Measurements from ENCODE around the gene DNASE2.
A peak's percentile ranks its signal among the peaks of the same experiment; 100 is the strongest.

The DNASE2 gene

DNA sequence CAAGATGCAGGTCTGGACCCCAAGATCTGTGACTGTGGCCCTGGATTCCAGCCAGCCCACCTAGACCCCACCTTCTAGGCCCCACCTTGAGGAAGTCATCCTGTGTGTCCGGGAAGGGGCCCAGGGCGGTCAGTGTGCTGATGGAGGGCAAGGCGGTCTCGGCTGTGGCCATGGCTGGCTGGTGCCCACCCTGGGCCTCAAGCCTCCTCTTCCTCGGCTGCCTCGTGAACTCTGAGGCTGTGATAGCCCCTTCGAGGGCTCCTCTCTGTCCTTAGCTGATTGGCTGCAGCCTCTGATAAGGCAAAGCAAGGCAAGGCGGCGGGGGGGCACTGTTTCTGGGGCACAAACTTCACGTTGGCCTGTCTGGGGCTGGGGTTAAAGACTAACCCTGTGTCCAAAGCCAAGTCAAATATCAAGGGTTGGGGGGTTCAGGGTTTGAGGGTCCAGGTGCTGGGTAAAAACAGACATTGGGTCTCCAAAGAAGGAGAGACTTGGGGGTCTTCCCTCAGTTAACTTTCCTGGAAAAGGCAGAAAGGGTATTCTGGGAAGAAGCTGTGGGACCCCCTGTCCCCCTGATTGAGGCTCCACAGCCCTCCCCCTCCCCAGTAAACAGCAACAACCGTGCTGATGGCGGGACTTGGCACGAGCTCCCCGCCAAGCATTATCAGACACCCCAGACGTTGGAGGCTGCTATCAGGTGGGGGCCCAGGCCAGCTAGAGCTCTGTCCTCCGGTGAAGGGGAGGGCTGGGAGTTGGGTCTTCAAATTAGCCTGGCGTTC, 5.9 kb upstream of the DNASE2 start, which contains the start of gene KLF1:
KLF1 (minus strand) TSS at position 233 of the 779 bp plus-strand sequence; CDS start at position 172, 61 bp downstream.
- DNase-seq (ENCODE audit: low spot score), result peak; percentile 89

DNA sequence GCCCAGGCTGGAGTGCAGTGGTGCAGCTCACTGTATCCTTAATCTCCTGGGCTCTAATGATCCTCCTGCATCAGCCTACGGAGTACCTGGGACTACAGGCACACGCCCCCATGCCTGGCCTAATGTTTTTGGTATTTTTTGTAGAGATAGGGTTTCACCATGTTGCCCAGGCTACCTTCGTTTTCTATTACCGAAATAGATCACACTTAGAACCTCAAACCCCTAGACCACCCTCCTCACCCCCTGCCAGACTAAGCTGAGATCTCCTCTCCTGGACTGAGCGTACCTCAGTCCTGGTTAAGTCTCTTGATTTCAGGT, 5.4 kb upstream of the DNASE2 start:
- peak; percentile 68 for DNase-seq (ENCODE audit: low spot score)

DNA sequence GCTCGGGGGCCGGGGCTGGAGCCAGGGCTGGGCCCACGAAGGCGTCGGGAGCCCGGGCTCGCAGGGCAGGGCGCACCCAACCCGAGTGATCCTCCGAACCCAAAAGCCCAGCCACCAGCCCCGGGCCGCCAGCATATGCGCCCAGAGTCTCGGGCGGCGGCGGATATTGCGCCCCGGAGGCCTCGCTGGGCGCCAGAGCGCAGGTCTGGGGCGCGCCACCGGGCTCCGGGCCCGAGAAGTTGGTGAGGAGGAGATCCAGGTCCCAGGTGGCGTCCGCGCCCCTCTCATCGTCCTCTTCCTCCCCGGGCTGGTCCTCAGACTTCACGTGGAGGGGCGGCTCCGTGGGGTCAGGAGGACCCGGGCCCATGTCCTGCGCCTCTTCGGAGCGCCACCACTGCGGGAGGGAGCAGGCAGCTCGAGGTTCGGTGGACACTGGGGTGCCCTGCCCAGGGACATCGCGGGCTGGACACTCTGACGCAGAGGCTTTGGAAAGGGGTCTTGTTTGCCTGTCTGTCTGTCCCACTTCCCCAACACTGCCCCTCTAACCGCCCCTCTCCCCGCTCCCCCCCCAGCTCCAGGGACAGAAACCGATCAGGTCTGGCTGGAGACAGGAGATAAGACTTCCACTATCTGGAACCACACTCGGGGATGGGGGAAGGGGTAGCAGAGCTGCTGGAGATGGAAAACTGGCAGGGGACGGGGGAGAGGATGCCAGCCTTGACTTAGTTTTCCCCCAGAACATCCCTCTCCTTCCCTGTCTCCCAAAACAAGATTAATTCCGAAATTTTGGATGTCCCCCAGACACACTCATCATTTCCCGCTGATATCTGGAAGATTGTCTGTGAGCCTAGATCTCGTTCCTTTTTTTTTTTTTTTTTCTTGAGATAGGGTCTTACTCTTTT, 4.8 kb upstream of the DNASE2 start:
- DNase-seq (ENCODE audit: low spot score), result peak; percentile 79

DNA sequence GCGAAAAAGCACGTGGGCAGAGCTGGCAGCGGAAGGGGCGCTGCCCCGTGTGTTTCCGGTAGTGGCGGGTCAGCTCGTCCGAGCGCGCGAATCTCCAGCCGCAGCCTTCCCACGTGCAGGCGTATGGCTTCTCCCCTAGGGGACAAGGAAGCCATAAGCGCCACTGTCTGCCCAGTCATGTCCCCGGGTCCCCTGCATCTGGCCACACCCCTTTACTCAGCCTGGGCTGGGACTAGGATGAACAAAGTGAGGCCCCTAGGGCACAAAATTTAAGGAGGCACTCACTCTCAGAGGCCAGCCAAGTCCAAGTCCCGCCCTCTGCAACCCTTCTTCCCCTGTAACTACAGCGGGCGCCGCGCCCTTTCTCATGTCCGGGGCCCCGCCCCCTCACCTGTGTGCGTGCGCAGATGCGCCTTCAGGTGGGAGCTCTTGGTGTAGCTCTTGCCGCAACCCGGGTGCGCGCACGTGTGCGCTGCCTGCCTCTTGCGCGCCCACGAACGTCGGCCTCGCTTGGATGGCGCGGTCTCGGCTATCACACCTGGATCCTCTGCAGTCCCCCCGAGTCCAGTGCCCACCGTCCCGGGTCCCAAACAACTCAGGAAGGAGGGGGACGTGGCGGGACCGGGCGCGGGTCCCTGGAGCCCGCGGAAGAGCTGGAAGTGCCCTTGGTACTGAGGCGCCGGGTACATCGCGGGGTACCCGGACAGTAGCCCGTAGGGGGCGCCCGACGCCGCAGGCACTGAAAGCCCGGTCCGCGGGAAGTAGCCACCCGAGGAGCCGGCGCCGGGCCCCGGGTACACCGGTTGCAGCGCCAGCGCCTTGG, 3.9 kb upstream of the DNASE2 start:
- DNase-seq (ENCODE audit: low spot score), result peak; percentile 96

DNA sequence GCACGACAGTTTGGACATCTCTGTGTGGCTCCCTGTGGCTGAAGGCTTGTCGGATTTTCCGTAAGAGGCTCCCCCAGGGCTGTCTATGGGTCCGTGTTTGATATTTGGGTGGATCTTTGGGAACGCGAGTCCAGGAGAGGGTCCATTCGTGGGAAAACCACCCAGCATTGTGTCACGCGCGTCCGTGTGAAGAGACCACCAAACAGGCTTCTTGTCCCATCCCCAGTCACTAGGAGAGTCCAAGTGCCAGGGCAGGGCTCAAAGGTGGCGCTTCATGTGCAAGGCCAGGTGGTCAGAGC, 3.3 kb upstream of the DNASE2 start:
- no peak for DNase-seq (ENCODE audit: low spot score)

DNA sequence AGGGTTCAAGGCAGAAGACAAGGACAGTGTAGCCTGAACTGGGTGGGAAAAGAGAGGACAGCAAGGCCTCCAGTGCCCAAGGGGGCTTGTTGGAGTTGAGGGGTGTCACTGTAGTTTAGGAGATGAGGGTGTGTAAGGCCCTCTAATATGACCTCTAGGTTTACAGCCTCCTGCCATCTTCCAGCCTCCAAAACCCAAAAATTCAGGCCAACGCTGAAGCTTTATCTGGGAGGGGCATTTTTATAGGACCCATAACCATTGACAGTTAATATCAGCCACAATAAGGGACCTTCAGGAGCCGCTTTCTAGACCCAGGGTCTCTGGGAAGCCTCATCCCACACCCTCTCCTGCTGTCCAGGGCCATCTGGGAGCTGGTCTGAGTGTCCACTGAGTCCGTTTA, 3.0 kb upstream of the DNASE2 start:
- no peak for DNase-seq (ENCODE audit: low spot score)

DNA sequence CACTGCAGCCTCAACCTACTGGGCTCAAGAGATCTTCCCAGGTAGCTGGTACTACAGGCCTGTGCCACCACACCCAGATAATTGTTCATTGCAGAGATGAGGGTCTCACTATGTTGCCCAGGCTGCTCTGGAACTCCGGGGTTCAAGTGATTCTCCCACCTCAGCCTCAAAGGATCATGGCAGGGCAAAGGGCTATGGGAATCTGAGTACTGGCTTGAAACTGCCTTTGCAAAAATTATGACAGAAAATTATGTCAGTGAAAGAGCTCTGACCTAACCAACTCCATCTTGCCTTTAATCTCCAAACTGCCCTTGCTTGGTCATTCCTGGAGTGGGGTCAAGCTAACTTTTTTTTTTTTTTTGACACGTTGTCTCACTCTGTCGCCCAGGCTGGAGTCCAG, 1.3 kb upstream of the DNASE2 start:
- DNase-seq (ENCODE audit: low spot score), result peak; percentile 48

DNA sequence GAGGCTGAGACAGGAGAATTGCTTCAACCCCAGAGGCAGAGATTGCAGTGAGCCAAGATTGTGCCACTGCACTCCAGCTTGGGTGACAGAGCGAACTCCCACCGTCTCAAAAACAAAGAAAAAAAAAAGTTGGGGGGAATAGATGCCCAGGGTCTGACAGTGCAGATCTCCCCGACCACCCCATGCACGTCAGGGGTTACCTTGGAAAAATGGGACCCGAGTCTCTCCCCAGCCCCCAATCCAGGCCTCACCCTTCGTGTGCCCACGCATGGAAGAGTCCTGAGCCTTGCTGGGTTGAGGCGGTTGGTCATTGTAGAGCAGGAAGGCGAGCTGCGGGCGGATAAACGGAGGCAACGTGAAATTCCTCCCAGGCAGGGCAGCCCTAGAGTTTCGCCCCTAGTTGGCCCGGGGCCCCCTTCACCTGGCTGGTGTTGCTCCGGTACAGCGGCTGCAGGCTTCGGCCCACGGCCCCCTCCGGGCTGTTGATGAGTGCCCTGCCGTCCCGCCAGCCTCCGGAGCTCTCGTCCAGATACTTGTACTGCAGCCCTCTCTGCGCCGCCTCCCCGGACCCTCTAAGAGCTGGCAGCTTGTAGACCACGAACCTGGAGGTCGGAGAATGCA, 588 bp downstream of the DNASE2 start:
- DNase-seq (ENCODE audit: low spot score), result peak; percentile 29

DNA sequence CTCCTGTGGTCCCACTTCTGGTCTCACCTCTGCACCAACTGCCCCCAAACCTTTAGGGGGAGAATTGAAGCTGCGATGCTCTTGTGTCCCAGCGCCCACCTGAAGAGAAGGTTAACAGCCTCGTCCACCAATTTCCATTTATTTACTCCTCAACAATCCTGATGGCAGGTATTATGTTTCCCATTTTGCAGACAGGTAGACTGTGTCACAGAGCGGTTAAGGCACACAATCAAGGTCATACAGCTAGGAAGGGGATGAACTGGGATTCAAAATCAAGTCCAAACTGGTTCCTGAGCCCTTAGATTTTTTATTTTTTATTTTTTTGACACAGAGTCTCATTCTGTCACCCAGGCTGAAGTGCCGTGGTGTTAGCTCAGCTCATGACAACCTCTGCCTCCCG, 6.2 kb downstream of the DNASE2 start:
- DNase-seq (ENCODE audit: low spot score), result no peak

DNA sequence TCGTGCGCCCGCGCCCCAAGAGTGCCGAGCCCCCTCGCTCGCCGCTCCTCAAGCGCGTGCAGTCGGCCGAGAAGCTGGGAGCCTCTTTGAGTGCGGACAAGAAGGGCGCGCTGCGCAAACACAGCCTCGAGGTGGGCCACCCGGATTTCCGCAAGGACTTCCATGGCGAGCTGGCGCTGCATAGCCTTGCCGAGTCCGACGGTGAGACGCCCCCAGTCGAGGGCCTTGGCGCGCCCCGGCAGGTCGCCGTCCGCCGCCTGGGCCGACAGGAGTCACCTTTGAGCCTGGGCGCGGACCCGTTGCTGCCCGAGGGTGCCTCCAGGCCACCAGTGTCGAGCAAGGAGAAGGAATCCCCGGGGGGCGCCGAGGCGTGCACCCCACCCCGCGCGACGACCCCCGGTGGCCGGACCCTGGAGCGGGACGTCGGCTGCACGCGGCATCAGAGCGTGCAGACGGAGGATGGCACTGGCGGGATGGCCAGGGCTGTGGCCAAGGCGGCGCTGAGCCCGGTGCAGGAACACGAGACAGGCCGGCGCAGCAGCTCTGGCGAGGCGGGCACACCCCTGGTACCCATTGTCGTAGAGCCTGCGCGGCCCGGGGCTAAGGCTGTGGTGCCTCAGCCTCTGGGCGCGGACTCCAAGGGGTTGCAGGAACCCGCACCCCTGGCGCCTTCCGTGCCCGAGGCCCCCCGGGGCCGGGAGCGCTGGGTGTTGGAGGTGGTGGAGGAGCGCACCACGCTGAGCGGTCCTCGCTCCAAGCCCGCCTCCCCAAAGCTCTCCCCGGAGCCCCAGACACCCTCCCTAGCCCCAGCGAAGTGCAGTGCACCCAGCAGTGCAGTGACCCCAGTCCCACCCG, 7.1 kb downstream of the DNASE2 start:
- DNase-seq (ENCODE audit: low spot score), result no peak

DNA sequence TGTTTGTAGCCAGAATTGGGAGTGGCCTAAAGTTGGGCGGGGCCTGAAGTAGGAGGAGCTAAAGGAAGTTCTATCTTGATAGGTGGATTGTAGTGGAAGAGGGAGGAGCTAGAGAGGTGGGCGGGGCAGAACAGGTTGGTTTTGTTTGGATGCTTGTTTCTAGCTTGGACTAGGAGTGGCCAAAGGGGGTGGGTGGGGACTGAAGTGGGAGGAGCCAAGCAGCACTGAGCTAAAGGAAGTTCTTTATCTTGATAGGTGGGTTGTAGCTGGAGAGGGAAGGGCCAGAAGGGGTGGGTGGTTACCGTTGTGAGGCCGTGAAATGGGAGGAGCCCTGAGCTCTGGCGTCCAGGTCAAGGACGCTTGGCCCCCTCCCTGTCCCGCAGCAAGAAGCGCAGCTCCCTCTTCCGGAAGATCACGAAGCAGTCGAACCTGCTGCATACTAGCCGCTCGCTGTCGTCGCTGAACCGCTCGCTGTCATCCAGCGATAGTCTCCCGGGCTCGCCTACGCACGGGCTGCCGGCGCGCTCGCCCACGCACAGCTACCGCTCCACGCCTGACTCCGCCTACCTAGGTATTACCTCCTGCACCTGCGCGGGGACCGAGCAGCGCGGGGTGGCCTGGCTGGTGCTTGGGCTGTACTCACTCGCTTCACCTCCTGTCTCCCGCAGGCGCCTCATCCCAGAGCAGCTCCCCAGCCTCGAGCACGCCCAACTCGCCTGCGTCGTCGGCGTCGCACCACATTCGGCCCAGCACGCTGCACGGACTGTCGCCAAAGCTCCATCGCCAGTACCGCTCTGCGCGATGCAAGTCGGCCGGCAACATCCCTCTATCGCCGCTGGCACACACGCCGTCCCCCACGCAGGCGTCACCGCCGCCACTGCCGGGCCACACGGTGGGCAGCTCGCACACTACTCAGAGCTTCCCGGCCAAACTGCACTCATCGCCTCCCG, 8.0 kb downstream of the DNASE2 start:
- peak; percentile 80 for DNase-seq (ENCODE audit: low spot score)

DNA sequence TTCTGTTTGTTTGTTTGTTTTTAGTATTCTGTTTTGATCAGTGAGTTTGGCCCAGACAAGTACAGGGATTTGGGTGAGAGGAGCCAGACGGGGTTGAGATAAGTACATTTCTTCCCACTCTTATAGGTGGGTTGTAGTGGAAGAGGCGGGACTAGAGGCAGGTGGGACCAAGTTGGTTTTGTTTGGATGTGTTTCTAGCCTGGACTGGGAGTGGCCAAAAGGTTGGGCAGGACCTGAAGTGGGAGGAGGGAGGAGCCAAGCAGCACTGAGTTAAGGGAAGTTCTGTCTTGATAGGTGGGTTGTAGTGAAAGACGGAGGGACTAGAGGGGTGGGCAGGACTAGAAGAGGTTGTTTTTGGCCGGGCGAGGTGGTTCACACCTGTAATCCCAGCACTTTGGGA, 9.0 kb downstream of the DNASE2 start:
- DNase-seq (ENCODE audit: low spot score), result peak; percentile 39

DNA sequence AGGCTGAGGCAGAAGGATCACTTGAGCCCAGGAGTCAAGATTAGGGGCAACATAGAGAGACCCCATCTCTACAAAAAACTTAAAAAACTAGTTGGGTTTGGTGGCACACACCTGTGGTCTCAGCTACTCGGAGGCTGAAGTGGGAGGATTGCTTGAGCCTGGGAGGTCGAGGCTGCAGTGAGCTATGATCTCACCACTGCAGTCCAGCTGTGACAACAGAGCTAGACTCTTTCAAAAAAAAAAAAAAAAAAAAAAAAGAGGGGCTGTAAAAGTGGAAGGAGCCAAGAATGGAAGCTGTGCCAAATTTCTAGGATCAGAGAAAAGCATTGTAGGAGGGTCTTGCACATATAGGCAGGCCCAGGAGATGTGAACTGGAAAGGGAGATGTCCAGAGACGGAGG, 9.6 kb downstream of the DNASE2 start:
- DNase-seq (ENCODE audit: low spot score), result no peak

DNA sequence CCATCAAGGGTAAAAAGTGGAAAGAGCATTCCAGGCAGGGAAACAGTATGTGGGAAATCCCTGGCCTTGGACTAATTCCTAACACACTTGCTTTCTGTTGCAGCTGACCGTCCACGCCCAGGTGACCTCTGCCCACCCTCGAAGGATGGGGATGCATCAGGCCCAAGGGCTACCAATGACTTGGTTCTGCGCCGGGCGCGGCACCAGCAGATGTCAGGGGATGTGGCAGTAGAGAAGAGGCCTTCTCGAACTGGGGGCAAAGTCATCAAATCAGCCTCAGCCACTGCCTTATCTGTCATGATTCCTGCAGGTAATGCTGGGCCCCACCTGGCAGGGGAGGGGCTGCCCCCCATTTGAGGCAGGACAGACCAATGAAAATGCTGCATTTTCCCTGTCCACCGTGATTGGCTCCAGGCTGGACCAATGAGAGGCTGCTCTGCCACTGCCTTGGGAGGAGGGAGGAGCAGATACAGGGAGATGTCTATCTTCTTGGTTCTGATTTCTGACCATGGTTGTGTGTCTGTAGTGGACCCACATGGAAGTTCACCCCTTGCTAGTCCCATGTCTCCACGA, 12.6 kb downstream of the DNASE2 start:
- peak; percentile 29 for DNase-seq (ENCODE audit: low spot score)

DNA sequence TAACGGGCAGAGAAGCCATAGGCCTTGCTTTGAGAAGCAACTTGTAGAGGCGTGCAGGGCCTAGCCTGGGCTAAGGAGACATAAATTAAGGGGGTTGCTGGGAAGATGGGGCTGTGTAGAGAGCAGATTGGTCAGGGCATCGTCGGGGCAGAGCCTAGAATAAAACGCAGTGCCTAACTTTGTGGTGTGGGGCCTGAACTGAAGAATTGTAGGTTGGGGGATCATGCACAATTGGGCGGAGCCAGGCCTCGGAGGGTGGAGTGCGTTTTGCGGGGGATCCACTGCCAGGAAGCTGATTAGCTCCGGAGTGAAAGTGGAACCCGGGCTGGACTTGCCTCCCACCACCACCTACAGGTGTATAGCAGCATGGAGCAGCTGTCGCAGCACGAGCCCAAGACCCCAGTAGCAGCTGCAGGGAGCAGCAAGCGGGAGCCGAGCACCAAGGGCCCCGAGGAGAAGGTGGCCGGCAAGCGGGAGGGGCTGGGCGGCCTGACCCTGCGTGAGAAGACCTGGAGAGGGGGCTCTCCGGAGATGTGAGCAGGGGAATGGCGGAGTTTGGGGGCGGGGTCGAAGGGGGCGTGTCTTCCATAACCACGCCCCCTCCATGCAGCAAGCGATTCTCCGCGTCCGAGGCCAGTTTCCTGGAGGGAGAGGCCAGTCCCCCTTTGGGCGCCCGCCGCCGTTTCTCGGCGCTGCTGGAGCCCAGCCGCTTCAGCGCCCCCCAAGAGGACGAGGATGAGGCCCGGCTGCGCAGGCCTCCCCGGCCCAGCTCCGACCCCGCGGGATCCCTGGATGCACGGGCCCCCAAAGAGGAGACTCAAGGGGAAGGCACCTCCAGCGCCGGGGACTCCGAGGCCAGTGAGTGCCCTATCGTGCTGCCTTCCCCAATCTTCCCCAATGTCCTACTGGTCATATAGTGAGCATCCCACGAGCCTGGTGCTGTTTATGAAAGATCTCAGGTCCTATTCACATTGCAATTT, 13.8 kb downstream of the DNASE2 start:
- DNase-seq (ENCODE audit: low spot score), result peak; percentile 70

DNA sequence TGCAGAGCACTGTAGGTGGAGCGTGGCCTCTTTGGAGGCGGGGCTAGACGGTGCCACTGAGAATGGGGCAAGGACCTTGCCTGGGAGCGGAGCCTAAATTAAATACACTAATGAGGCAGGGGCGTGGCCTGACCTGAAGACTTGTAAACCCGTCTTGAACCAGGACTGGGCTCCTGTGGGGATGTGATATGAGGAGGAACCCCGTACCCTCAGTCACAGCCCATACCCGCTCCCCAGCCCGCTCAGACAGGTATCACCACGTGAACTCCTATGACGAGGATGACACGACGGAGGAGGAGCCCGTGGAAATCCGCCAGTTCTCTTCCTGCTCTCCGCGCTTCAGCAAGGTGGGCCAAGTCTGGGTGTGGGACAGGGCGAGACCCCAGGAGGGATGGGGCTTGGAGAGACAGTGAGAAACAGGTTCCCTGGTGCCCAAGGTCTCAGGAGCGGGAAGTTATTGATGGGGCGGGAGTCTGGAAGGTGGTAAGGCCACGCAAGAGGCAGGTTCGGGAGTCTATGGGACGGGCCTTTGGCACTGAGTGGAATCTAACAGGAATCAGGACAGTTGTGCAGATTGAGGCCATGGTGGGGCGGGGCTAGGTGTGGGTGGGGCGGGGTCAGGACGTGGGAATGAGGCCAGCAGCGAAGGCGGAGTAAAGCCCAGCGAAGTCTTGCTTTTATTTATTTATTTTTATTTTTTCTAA, 14.7 kb downstream of the DNASE2 start:
- DNase-seq (ENCODE audit: low spot score), result no peak

DNA sequence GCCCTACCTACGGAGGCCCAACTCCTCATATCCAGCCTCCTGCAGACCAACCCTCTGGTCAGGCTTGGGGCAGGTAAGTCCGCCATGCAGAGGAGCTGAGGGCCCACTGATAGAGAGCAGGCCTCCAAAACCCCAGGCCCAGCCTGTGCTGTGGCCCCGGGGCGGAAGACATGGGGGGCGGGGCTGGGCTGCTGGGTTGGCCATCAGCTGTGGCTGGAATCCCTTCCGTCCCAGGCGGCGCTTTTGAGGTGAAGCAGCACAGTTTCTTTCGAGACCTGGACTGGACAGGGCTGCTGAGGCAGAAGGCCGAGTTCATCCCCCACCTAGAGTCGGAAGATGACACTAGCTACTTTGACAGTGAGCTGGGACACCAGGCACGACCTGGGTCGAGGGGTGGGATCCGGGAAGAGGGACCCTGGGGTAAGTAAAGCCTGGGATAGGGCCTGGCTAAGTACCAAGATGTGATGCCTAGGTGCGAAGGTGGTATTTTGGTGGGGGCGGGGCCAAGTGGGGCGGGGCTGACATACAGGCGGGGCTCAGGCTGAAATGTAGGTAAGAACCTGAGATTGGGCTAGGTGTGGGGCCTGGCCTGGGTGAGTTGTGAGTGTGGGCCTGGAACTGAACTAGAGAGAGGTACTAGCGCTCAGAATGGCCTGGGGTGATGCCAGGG, 15.4 kb downstream of the DNASE2 start:
- no peak for DNase-seq (ENCODE audit: low spot score)
